GM20000 (cell line): ENCODE data around the gene CPVL.

Source experiments
- DNase-seq: peaks from one replicate; pipeline ENCODE4 v3.0.0; 2012; ENCODE audit warnings: low spot score
- CTCF ChIP-seq: IDR thresholded peaks from 2 replicates; pipeline ENCODE4 v1.5.1; 2012; ENCODE audit warnings: mild to moderate bottlenecking, control low read depth; ENCODE audit errors: extremely low read depth, missing control alignments

Gene CPVL

GRCh38 chr7:28954946-28955345, 191.4 kb downstream of the CPVL start:
- peak; percentile 26 for DNase-seq
- TF ChIP-seq CTCF = no peak

- no peak for DNase-seq
- no peak for TF ChIP-seq CTCF
Measured at GRCh38 chr7:28954471-28954870, 191.9 kb downstream of the CPVL start.

GRCh38 chr7:28953633-28954032, 192.7 kb downstream of the CPVL start:
- no peak for TF ChIP-seq CTCF
- no peak for DNase-seq
